ENCODE data around the gene IDH1.

The IDH1 gene

DNA sequence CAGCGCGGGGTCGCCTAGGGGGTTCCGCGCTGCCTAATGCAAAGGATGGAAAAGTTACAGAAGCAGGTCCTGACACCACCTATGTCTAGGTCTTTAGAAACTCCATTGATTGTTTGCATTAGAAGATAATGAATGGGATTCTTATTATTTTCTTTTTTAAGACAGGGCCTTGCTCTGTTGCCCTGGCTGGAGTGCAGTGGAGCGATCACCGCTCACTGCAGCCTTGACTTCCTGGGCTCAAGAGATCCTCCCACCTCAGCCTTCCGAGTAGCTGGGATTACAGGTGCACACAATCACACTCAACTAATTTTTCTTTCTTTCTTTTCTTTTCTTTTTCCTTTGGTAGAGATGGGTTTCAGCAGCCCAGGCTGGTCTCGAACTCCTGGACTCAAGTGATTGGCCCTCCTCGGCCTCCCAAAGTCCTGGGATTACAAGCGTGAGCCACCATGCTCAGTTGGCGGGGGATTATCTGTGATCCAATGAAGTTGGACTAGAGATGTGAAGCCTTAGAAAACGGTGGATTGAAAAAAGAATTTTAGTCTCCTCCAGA, 761 bp upstream of the IDH1 start:
- no peaks in the 10 kb centered on the region for H3K27me3 ChIP-seq (ENCODE audit: insufficient read depth, poor library complexity, severe bottlenecking)
- H3K27ac ChIP-seq (replicated peaks): peak overlapping the region; percentile 33
- no peak for TF ChIP-seq SPI1 (IDR thresholded peaks at IDR 0.05; ENCODE audit: borderline replicate concordance, low read depth)
- H3K4me3 ChIP-seq (replicated peaks; ENCODE audit: insufficient read depth, low read length): peak overlapping the region; percentile 98
- DNase-seq (ENCODE audit: low read depth in 1 of 2, low spot score in 1 of 2): no peak

DNA sequence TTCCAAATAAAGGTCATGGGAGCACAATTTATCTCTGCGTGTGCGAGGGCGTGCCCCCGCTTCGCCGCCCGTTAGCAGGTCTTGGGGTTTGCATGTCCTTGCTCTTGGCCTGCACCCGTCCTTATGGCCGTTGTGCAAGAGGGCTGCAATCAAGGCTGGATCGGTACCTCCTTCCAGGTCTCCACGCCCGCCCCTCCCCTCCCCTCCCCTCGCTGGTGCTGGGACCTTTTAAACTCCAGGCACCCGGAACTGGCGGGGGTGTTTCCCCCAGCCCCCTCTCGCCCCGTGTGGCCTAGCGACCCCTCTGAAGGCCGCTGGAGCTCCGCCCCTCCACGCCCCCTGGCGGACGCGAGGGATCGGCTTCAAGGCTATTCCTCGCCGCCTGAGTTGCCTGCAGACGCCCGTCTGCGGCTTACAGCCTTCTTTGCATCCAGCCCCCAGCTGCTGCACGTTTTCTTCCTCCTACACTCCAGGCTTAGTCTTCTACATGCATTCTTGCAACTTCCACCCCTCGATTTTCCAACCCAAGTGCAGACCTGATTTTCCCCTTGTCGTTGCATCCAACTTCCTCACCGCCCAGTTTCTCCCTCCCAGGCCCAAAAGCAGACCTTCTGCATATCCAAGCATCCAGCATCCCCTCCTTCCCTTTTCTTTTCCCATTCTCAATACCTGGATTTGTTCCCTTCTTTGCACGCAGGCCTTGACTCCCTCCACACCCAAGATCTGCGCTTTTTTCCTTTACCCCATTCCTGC, 577 bp downstream of the IDH1 start:
- TF ChIP-seq, protein P1, sequence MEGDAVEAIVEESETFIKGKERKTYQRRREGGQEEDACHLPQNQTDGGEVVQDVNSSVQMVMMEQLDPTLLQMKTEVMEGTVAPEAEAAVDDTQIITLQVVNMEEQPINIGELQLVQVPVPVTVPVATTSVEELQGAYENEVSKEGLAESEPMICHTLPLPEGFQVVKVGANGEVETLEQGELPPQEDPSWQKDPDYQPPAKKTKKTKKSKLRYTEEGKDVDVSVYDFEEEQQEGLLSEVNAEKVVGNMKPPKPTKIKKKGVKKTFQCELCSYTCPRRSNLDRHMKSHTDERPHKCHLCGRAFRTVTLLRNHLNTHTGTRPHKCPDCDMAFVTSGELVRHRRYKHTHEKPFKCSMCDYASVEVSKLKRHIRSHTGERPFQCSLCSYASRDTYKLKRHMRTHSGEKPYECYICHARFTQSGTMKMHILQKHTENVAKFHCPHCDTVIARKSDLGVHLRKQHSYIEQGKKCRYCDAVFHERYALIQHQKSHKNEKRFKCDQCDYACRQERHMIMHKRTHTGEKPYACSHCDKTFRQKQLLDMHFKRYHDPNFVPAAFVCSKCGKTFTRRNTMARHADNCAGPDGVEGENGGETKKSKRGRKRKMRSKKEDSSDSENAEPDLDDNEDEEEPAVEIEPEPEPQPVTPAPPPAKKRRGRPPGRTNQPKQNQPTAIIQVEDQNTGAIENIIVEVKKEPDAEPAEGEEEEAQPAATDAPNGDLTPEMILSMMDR (IDR thresholded peaks at IDR 0.05; ENCODE audit: insufficient read depth, low read length): peak; percentile 58
- TF ChIP-seq SPI1 (IDR thresholded peaks at IDR 0.05; ENCODE audit: borderline replicate concordance, low read depth) (peak; percentile 3; the same call in 1 of the 2 replicates), GABPA (IDR thresholded peaks at IDR 0.05; ENCODE audit: low read depth) (no peak)
- H3K27me3 ChIP-seq (ENCODE audit: insufficient read depth, poor library complexity, severe bottlenecking): no peaks in the 10 kb centered on the region
- peak overlapping the region; percentile 47 for H3K27ac ChIP-seq (replicated peaks)
- DNase-seq (ENCODE audit: low read depth in 1 of 2, low spot score in 1 of 2): peak; percentile 67 to 82
- H3K4me3 ChIP-seq (replicated peaks; ENCODE audit: insufficient read depth, low read length): peak overlapping the region; percentile 98

DNA sequence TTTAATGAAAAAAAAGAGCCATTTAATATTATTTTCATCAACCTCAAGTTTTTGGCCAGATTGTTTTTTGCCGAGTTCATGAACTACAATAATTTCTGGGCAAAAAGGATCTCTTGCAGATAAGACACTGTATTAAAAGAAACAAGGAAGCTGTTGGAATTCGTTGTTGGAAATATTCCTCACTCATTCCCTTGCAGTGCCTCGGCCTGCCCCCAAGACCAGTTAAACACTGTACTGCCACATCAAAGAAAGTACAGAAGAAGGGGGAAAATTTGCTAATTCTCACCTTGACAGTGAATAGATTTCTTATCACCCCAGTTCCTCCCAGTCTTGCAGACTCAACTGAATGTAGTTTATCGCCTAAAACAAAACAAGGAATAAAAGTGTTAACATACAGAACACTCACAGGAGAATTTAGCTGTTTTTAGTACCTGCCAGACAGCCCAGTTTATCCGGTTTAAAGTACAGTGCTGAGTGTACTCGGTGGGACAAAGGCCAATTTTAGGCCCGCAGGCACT, 1.2 kb downstream of the IDH1 start:
- TF ChIP-seq POLR2AphosphoS5 (IDR thresholded peaks at IDR 0.05; ENCODE audit: low read depth) (no peak), GABPA (IDR thresholded peaks at IDR 0.05; ENCODE audit: low read depth) (no peak), SPI1 (IDR thresholded peaks at IDR 0.05; ENCODE audit: borderline replicate concordance, low read depth) (no peak)
- TF ChIP-seq, protein P2, sequence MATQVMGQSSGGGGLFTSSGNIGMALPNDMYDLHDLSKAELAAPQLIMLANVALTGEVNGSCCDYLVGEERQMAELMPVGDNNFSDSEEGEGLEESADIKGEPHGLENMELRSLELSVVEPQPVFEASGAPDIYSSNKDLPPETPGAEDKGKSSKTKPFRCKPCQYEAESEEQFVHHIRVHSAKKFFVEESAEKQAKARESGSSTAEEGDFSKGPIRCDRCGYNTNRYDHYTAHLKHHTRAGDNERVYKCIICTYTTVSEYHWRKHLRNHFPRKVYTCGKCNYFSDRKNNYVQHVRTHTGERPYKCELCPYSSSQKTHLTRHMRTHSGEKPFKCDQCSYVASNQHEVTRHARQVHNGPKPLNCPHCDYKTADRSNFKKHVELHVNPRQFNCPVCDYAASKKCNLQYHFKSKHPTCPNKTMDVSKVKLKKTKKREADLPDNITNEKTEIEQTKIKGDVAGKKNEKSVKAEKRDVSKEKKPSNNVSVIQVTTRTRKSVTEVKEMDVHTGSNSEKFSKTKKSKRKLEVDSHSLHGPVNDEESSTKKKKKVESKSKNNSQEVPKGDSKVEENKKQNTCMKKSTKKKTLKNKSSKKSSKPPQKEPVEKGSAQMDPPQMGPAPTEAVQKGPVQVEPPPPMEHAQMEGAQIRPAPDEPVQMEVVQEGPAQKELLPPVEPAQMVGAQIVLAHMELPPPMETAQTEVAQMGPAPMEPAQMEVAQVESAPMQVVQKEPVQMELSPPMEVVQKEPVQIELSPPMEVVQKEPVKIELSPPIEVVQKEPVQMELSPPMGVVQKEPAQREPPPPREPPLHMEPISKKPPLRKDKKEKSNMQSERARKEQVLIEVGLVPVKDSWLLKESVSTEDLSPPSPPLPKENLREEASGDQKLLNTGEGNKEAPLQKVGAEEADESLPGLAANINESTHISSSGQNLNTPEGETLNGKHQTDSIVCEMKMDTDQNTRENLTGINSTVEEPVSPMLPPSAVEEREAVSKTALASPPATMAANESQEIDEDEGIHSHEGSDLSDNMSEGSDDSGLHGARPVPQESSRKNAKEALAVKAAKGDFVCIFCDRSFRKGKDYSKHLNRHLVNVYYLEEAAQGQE (IDR thresholded peaks at IDR 0.05; ENCODE audit: insufficient replicate concordance, low read depth): no peak
- H3K27me3 ChIP-seq (ENCODE audit: insufficient read depth, poor library complexity, severe bottlenecking): no peaks in the 10 kb centered on the region
- no peak for DNase-seq (ENCODE audit: low read depth in 1 of 2, low spot score in 1 of 2)
- peak overlapping the region; percentile 47 for H3K27ac ChIP-seq (replicated peaks)
- H3K4me3 ChIP-seq (replicated peaks; ENCODE audit: insufficient read depth, low read length): peak overlapping the region; percentile 98

DNA sequence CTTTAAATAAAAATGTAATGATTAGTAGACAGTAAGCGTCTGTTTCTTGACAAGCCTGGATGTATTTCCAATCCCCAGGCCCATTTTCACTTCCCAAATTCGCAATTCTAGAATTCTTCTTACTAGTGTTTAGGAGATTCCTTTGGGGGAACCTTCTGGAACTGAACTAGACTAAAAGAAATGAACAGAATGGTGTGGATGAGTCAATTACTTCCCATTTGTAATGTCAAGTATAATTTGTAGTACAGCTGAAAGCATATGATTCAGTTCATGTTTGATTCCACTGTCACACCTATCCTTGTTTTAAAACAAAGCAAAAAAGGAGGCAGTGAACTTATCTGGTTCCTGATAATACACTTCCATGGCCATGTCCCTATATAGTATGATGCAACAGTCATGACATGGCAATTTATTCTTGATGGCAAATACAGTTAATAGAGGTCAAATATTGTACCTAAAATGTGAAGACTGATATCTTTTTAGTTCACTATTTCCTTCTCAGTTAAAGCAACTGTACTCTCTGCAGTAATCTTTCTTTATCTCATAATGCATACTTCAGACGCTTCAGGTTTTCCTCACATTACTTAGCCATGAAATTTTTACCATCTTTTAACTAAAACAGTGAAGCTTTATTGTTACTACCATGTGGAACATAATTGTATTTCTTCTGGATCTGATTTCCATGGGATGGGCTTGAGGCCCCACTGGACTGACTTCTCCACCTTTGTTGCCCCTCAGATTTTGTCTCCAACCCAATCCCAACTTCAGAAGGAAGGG, 2.0 kb downstream of the IDH1 start:
- no peak for DNase-seq (ENCODE audit: low read depth in 1 of 2, low spot score in 1 of 2)
- no peak for TF ChIP-seq GABPA (IDR thresholded peaks at IDR 0.05; ENCODE audit: low read depth)
- no peak for TF ChIP-seq POLR2AphosphoS5 (IDR thresholded peaks at IDR 0.05; ENCODE audit: low read depth)
- TF ChIP-seq, protein P1 (IDR thresholded peaks at IDR 0.05; ENCODE audit: insufficient read depth, low read length): no peak
- no peak for TF ChIP-seq SPI1 (IDR thresholded peaks at IDR 0.05; ENCODE audit: borderline replicate concordance, low read depth)
- TF ChIP-seq, protein P2 (IDR thresholded peaks at IDR 0.05; ENCODE audit: insufficient replicate concordance, low read depth): no peak
- H3K27me3 ChIP-seq (ENCODE audit: insufficient read depth, poor library complexity, severe bottlenecking): no peaks in the 10 kb centered on the region
- H3K4me3 ChIP-seq (replicated peaks; ENCODE audit: insufficient read depth, low read length): peak overlapping the region; percentile 98
- peak overlapping the region; percentile 47; the same call in 1 of the 2 replicates for H3K27ac ChIP-seq (replicated peaks)

Measured in HL-60 (cell line).